HG03139 (cell line): ENCODE results near the gene KASH5.

Experiments
- ATAC-seq: cut with Tn5 transposase; IDR thresholded peaks from one replicate; pipeline ENCODE4 v1.9.1; 2021; ENCODE audit not compliant: unreplicated experiment

The KASH5 gene

GRCh38 chr19:49420227-49420626 is 32.2 kb downstream of the KASH5 start:
- ATAC-seq, result no peak

GRCh38 chr19:49421039-49421877 is 33.2 kb downstream of the KASH5 start:
- ATAC-seq, result no peak

GRCh38 chr19:49421878-49422202 is 33.8 kb downstream of the KASH5 start:
- no peak for ATAC-seq

GRCh38 chr19:49422407-49423070 is 34.5 kb downstream of the KASH5 start:
- no peak for ATAC-seq

GRCh38 chr19:49423071-49423984 is 35.3 kb downstream of the KASH5 start, which contains the start of gene PTH2:
PTH2 (minus strand) TSS chr19:49423441; CDS start chr19:49423339, 102 bp downstream.
- ATAC-seq, result no peak

GRCh38 chr19:49423985-49424303 is 35.9 kb downstream of the KASH5 start:
- ATAC-seq, result no peak

GRCh38 chr19:49425178-49425577 is 37.1 kb downstream of the KASH5 start, which contains the start of gene GFY:
GFY (plus strand) TSS chr19:49425388; CDS start chr19:49426431, 1,043 bp downstream.
- no peak for ATAC-seq

- ATAC-seq, result no peak
Observed at GRCh38 chr19:49425922-49426592, 38.0 kb downstream of the KASH5 start.

GRCh38 chr19:49427339-49427738 is 39.3 kb downstream of the KASH5 start:
- ATAC-seq, result no peak

- ATAC-seq, result no peak
Observed at GRCh38 chr19:49427855-49428546, 40.0 kb downstream of the KASH5 start.

GRCh38 chr19:49428547-49429451 is 40.8 kb downstream of the KASH5 start:
- no peak for ATAC-seq

- no peak for ATAC-seq
Observed at GRCh38 chr19:49430172-49430677, 42.2 kb downstream of the KASH5 start.

- ATAC-seq, result no peak
Observed at GRCh38 chr19:49430678-49431329, 42.8 kb downstream of the KASH5 start.

- ATAC-seq, result no peak
Observed at GRCh38 chr19:49431330-49431749, 43.3 kb downstream of the KASH5 start.

- no peak for ATAC-seq
Observed at GRCh38 chr19:49432141-49433073, 44.4 kb downstream of the KASH5 start.

- no peak for ATAC-seq
Observed at GRCh38 chr19:49433240-49433901, 45.3 kb downstream of the KASH5 start.
